ENCODE data around the gene MEAK7.

GRCh38 chr16:84465154-84465553 lies 39.3 kb downstream of the MEAK7 start:
- TF ChIP-seq MAFK (IDR thresholded peaks at IDR 0.05; ENCODE audit: low read depth, low read length): no peak
- no peak for TF ChIP-seq RAD21 (IDR thresholded peaks at IDR 0.05; ENCODE audit: low read length)
- TF ChIP-seq, protein P1, sequence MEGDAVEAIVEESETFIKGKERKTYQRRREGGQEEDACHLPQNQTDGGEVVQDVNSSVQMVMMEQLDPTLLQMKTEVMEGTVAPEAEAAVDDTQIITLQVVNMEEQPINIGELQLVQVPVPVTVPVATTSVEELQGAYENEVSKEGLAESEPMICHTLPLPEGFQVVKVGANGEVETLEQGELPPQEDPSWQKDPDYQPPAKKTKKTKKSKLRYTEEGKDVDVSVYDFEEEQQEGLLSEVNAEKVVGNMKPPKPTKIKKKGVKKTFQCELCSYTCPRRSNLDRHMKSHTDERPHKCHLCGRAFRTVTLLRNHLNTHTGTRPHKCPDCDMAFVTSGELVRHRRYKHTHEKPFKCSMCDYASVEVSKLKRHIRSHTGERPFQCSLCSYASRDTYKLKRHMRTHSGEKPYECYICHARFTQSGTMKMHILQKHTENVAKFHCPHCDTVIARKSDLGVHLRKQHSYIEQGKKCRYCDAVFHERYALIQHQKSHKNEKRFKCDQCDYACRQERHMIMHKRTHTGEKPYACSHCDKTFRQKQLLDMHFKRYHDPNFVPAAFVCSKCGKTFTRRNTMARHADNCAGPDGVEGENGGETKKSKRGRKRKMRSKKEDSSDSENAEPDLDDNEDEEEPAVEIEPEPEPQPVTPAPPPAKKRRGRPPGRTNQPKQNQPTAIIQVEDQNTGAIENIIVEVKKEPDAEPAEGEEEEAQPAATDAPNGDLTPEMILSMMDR (conservative IDR thresholded peaks at IDR 0.05; ENCODE audit: low read depth, low read length): no peak
- no peak for TF ChIP-seq POLR2A (IDR thresholded peaks at IDR 0.05; ENCODE audit: low read depth, low read length)
- TF ChIP-seq USF2 (IDR thresholded peaks at IDR 0.05; ENCODE audit: low read depth, low read length): no peak
- TF ChIP-seq ELK1 (IDR thresholded peaks at IDR 0.05; ENCODE audit: borderline replicate concordance, low read depth, low read length): no peak
- TF ChIP-seq RFX5 (IDR thresholded peaks at IDR 0.05; ENCODE audit: low read depth, low read length): no peak
